H1 (cell line): ENCODE measurements around the gene CPXM2. TPM values are rescaled to one million over a fixed set of nuclear protein-coding genes. Genes with fewer than 3 reads are reported as not detected.

Source experiments
- CTCF ChIA-PET: fragments of 300-600 bp; sonication (Branson Sonifier 250); formaldehyde crosslinking; loops from one replicate; lab custom pipeline; 2021; ENCODE audit not compliant: partially characterized antibody; lab: Charles Lee
- POLR2A ChIA-PET: fragments of 300-600 bp; sonication (Branson Sonifier 250); formaldehyde crosslinking; loops from one replicate; lab custom pipeline; 2021; ENCODE audit warnings: inconsistent platforms; ENCODE audit not compliant: partially characterized antibody; lab: Charles Lee
- DNase-seq, 2 experiments: peaks; one replicate each; pipeline versions ENCODE4 v3.0.0 to v3.0.0-alpha.2; 2010 to 2022; ENCODE audit warnings: low spot score in 2 of 2, low read depth in 1 of 2, mixed read lengths in 1 of 2
- FAIRE-seq: peaks from 2 replicates; lab custom pipeline; 2011; peaks lifted over from hg19 to GRCh38; lab: Jason Lieb, UNC
- H2AFZ ChIP-seq: 2 replicates; pipeline ENCODE4 v1.8.1; 2012; ENCODE audit warnings: low read length, inconsistent platforms
- H2AK5ac ChIP-seq: 2 replicates; pipeline ENCODE4 v1.6.1; 2013; ENCODE audit warnings: low read depth, low read length
- H2BK120ac ChIP-seq: replicated peaks from 2 replicates; pipeline ENCODE3; 2013; ENCODE audit warnings: low read depth, low read length, inconsistent platforms
- H2BK12ac ChIP-seq: 2 replicates; pipeline ENCODE4 v1.6.1; 2013; ENCODE audit warnings: low read depth, low read length
- H2BK15ac ChIP-seq: 2 replicates; pipeline ENCODE4 v1.6.1; 2013; ENCODE audit warnings: low read length
- H2BK20ac ChIP-seq: 2 replicates; pipeline ENCODE4 v1.6.1; 2013; ENCODE audit warnings: low read length
- H2BK5ac ChIP-seq: 2 replicates; pipeline ENCODE4 v1.6.1; 2013; ENCODE audit warnings: low read depth, low read length
- H3K14ac ChIP-seq: 2 replicates; pipeline ENCODE4 v1.6.1; 2013; ENCODE audit warnings: inconsistent platforms; ENCODE audit not compliant: insufficient read length
- H3K18ac ChIP-seq: 2 replicates; pipeline ENCODE4 v1.6.1; 2013; ENCODE audit warnings: low read length; ENCODE audit errors: extremely low read depth
- H3K23ac ChIP-seq: 2 replicates; pipeline ENCODE4 v1.6.1; 2013; ENCODE audit warnings: inconsistent platforms; ENCODE audit not compliant: insufficient read length
- H3K23me2 ChIP-seq: 2 replicates; pipeline ENCODE4 v1.6.1; 2013; ENCODE audit warnings: low read depth, low read length
- H3K27ac ChIP-seq: 2 replicates; pipeline ENCODE4 v1.6.1; 2011; ENCODE audit warnings: low read depth, low read length, inconsistent platforms
- H3K27me3 ChIP-seq, 4 experiments: replicated peaks in 1 of 4; 1 replicate in 1 of 4; 2 replicates in 3 of 4; pipeline versions ENCODE4 v1.6.1 to v1.8.1; 2011 to 2013; ENCODE audit warnings: low read length in 3 of 4, mild to moderate bottlenecking in 3 of 4, inconsistent platforms in 2 of 4, mixed read lengths in 2 of 4, moderate library complexity in 1 of 4; ENCODE audit not compliant: control insufficient read depth in 3 of 4, insufficient read depth in 3 of 4; ENCODE audit errors: extremely low read depth in 1 of 4
- H3K36me3 ChIP-seq, 4 experiments: 2 replicates each; pipeline versions ENCODE4 v1.6.1 to v1.8.1; 2011 to 2013; ENCODE audit warnings: mild to moderate bottlenecking in 4 of 4, low read length in 3 of 4, moderate library complexity in 2 of 4, control low read depth in 1 of 4, inconsistent platforms in 1 of 4; ENCODE audit not compliant: insufficient read depth in 4 of 4, control insufficient read depth in 2 of 4
- H3K4ac ChIP-seq: replicated peaks from 2 replicates; pipeline ENCODE3; 2013; ENCODE audit warnings: low read length, low read depth, mixed read lengths, inconsistent platforms; ENCODE audit not compliant: insufficient read length
- H3K4me1 ChIP-seq, 4 experiments: replicated peaks in 1 of 4; 1 replicate in 1 of 4; 2 replicates in 3 of 4; pipeline versions ENCODE4 v1.6.1 to v1.8.1; 2011 to 2013; ENCODE audit warnings: low read length in 3 of 4, inconsistent platforms in 2 of 4, mixed read lengths in 1 of 4; ENCODE audit not compliant: insufficient read depth in 4 of 4, control insufficient read depth in 3 of 4
- H3K4me2 ChIP-seq, 2 experiments: 2 replicates each; pipeline versions ENCODE4 v1.6.1 to v1.8.1; 2011 to 2013; ENCODE audit warnings: low read depth in 2 of 2, low read length in 2 of 2, control low read depth in 1 of 2, inconsistent platforms in 1 of 2, mild to moderate bottlenecking in 1 of 2; ENCODE audit not compliant: insufficient read depth in 1 of 2
- H3K4me3 ChIP-seq, 4 experiments: fragments of 200-600, 300-600 bp in 1 of 4; sonication (generic), shearing (Covaris generic), sonication (Bioruptor Twin) in 1 of 4; 2 replicates each; pipeline versions ENCODE4 v1.5.1 to v1.8.1; 2011 to 2016; ENCODE audit warnings: low read length in 4 of 4, low read depth in 3 of 4, control low read depth in 2 of 4, inconsistent platforms in 2 of 4, mild to moderate bottlenecking in 2 of 4, mixed read lengths in 1 of 4, moderate library complexity in 1 of 4; ENCODE audit not compliant: insufficient read depth in 2 of 4; ENCODE audit errors: extremely low read depth in 1 of 4
- H3K56ac ChIP-seq: replicated peaks from 2 replicates; pipeline ENCODE3; 2013; ENCODE audit warnings: low read depth, mild to moderate bottlenecking, mixed read lengths, low read length, inconsistent platforms; ENCODE audit not compliant: insufficient read length
- H3K79me1 ChIP-seq: 2 replicates; pipeline ENCODE4 v1.6.1; 2013; ENCODE audit warnings: low read depth, low read length, control low read depth
- H3K79me2 ChIP-seq, 2 experiments: 2 replicates each; pipeline versions ENCODE4 v1.6.1 to v1.8.1; 2012 to 2013; ENCODE audit warnings: low read length in 2 of 2, mild to moderate bottlenecking in 2 of 2, inconsistent platforms in 1 of 2; ENCODE audit not compliant: insufficient read depth in 2 of 2, control insufficient read depth in 1 of 2
- H3K9ac ChIP-seq, 4 experiments: replicated peaks in 1 of 4; 1 replicate in 1 of 4; 2 replicates in 3 of 4; pipeline versions ENCODE4 v1.6.1 to v1.8.1; 2011 to 2013; ENCODE audit warnings: low read depth in 3 of 4, low read length in 3 of 4, control low read depth in 2 of 4, mild to moderate bottlenecking in 2 of 4, moderate library complexity in 2 of 4, inconsistent platforms in 1 of 4; ENCODE audit errors: extremely low read depth in 1 of 4
- H3K9me3 ChIP-seq, 2 experiments: 2 replicates each; pipeline versions ENCODE4 v1.6.1 to v1.8.1; 2012 to 2013; ENCODE audit warnings: mild to moderate bottlenecking in 2 of 2, moderate library complexity in 2 of 2, control low read depth in 1 of 2, inconsistent platforms in 1 of 2, low read depth in 1 of 2, low read length in 1 of 2, mixed read lengths in 1 of 2; ENCODE audit not compliant: insufficient read depth in 2 of 2
- H4K20me1 ChIP-seq, 2 experiments: replicated peaks in 1 of 2; 2 replicates each; pipeline versions ENCODE3 to v1.8.1; 2011 to 2013; ENCODE audit warnings: inconsistent platforms in 2 of 2, low read length in 2 of 2, mild to moderate bottlenecking in 1 of 2; ENCODE audit not compliant: insufficient read depth in 2 of 2, control insufficient read depth in 1 of 2
- H4K5ac ChIP-seq: 2 replicates; pipeline ENCODE4 v1.6.1; 2013; ENCODE audit warnings: low read length, low read depth, mixed read lengths, inconsistent platforms; ENCODE audit not compliant: insufficient read length
- H4K8ac ChIP-seq: 2 replicates; pipeline ENCODE4 v1.8.0; 2013; ENCODE audit warnings: mild to moderate bottlenecking, moderate library complexity, low read length, inconsistent platforms; ENCODE audit not compliant: insufficient read depth; ENCODE audit errors: extremely low read depth
- H4K91ac ChIP-seq: replicated peaks from 2 replicates; pipeline ENCODE3; 2013; ENCODE audit warnings: low read length, mixed read lengths, inconsistent platforms; ENCODE audit not compliant: insufficient read length
- YY1 ChIP-seq: IDR thresholded peaks from 2 replicates; pipeline ENCODE4 v1.6.1; 2011; ENCODE audit warnings: low read depth, mild to moderate bottlenecking, low read length
- WGBS, 2 experiments: shearing (Covaris generic) in 1 of 2; methylation state at CpG; one replicate each; pipeline versions ENCODE4 v1.1.6 to v1.1.7; 2013 to 2015; ENCODE audit warnings: low lambda C conversion rate in 2 of 2, mixed read lengths in 2 of 2, inconsistent platforms in 1 of 2, low coverage in 1 of 2, missing lambda C conversion rate in 1 of 2; ENCODE audit not compliant: insufficient replicate concordance in 2 of 2, insufficient coverage in 1 of 2, insufficient read length in 1 of 2; ENCODE audit errors: extremely low coverage in 1 of 2, missing lambda C conversion rate in 1 of 2; 5-methylcytosine and 5-hydroxymethylcytosine counted together
- polyA plus RNA-seq, 7 experiments: library from polyadenylated mRNA; depleted of rRNA in 3 of 7; stranded (reverse) in 5 of 7; unstranded in 2 of 7; fragments of >200 nt in 5 of 7; fragments of 200-250 nt in 2 of 7; gene quantifications; 1 replicate in 5 of 7; 2 replicates in 1 of 7; 4 replicates in 1 of 7; pipeline versions ENCODE4 v1.2.1 to v1.2.3, GENCODE V29; 2011 to 2013; ENCODE audit warnings: missing spikeins in 2 of 7, mixed read lengths in 2 of 7
- total RNA-seq: library from RNA; stranded (reverse); fragmentation: NEBNext Ultra II Directional; extraction: Animal tissue kit (Norgen Biotek cat#: 25700); gene quantifications from 2 replicates; pipeline ENCODE4 v1.2.1, GENCODE V29; 2021

The CPXM2 gene
- total and polyA plus RNA-seq, 2 of the 8 experiments (the other 6 are each of a cell fraction or from before 2014, with no cell fraction given), result 2.4 to 2.9 TPM

DNA sequence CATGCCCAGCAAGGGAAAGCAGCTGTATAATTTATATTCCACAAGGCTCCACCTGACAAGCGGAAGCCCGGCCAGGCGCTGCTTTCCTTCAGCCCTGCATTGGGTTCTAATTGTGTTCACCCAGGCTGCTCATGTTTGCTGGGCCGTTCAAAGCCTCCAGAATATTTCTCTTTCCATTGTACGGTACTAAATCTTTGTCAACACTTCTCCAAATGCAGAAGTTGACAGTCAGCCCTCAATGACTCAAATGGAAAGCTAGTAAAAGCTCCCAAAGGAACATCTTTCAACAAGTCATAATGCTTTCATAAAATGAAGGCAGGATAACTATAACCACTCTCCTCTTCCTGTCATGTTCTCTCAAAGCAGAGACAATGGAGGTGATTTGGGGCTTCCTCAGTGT is 17.8 kb upstream of the CPXM2 start:
- Histone ChIP-seq H3K4me2 (no peak overlapping the region), H3K4me3 (no peak overlapping the region), H3K27me3 (peaks cover 0 to 2% (median 0%) of the 10 kb centered on the region in 4 experiments; a peak in 1 of 7 replicates), H2BK15ac (no peak overlapping the region), H3K79me1 (no peaks in the 10 kb centered on the region; the same call in 1 of the 2 replicates), H3K23ac (no peak overlapping the region), H4K91ac (no peak overlapping the region), H3K9ac (no peak overlapping the region), H3K56ac (no peak overlapping the region), H2BK20ac (no peak overlapping the region), H3K18ac (no peak overlapping the region), H4K5ac (no peak overlapping the region), H2AK5ac (no peak overlapping the region), H3K27ac (no peak overlapping the region), H3K4ac (no peak overlapping the region), H4K8ac (no peak overlapping the region), H3K23me2 (no peaks in the 10 kb centered on the region), H2BK12ac (no peak overlapping the region; the same call in 1 of the 2 replicates), H2BK5ac (no peak overlapping the region), H3K9me3 (no peaks in the 10 kb centered on the region), H2BK120ac (no peak overlapping the region), H2AFZ (no peak overlapping the region), H3K36me3 (no peaks in the 10 kb centered on the region), H3K79me2 (no peaks in the 10 kb centered on the region), H3K4me1 (peaks cover 5 to 30% (median 17%) of the 10 kb centered on the region in 4 experiments), H3K14ac (no peak overlapping the region), H4K20me1 (no peaks in the 10 kb centered on the region)
- WGBS, 2 experiments, result 93% methylated on average over 5 of the region's 5 CpGs; no CpG with 5 or more reads in 1 of the 2 experiments
- no peak for TF ChIP-seq YY1
- DNase-seq (no peak), FAIRE-seq (no peak)
- ChIA-PET POLR2A (no interaction called here), CTCF (interaction anchor here (0.6 to 1.2 kb wide), 3 partner anchors 13 to 486 kb away, joined by 3 to 7 read pairs (median 3); no protein-coding TSS in a partner anchor)
